GM10847 (cell line): ENCODE measurements around the gene SPPL2C.

Experiments used
- POLR2A ChIP-seq: IDR thresholded peaks from 2 replicates; pipeline ENCODE4 v1.6.1; 2011; ENCODE audit not compliant: insufficient read length; ENCODE audit errors: extremely low read depth

SPPL2C gene

DNA sequence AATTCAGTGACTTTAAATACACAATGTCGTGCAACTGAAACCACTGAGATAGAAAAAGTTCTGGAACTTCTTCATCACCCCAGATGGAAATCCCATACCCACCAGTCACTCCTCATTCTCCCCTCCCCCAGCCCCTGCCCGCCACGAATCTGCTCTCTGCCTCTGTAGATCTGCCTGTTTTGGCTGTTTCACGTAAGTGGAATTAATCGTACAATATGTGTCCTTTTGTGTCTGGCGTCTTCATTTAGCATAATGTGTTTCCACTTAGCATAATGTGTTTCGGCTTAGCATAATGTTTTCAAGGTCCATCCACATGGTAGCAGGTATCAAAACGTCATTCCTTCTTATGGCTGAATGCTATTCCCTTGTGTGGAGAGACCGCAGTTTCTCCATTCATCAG is 3.5 kb upstream of the SPPL2C start:
- TF ChIP-seq POLR2A = no peak

DNA sequence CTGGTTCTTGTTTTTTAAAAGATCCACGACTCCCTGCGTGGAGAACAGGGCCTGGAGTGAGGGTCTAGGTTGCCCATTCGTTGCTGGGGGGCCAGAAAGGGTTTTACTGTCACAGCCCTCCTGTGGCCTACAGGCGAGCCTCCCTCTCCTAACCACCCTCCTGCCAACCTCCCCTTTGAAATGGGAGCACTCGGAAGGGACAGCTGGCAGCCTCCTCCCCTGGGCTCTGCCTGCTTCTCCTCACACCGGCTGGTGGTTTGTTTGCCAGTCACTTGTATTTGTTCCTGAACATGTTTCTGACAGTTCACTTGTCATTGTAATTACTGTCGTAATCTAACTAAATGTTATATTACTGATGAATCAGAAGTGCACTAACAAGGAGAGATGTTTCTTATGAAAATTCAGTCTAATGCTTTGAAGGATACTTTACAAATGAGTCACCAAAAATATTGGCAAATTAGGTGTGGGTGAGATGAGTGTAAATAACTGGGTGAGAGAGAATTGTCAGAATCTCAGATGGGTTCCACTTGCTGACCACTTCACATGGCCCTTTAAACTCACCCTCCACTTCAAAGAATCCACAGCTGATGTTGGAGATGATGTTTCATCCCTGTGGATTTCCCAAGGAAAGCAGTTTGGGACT is 2.7 kb upstream of the SPPL2C start:
- no peak for TF ChIP-seq POLR2A

DNA sequence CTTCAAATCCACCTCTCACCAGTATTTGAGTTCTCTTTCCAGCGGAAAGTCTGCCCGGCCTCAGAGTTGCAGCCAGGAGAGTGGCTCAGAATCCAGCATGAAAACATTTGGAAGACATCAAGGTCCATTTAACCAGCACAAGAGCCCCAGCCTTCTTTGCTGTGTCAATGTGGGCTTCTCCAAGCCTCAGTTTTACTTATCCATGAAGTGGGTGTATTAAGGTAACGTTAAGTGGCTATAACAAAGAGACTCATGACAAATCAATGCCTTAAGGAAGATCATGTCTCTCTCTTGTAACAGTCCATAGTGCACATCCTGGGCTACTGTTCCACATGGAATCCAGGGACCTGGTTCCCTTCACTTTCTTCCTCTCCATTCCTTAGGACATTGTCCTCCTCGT is 959 bp upstream of the SPPL2C start:
- TF ChIP-seq POLR2A = no peak

DNA sequence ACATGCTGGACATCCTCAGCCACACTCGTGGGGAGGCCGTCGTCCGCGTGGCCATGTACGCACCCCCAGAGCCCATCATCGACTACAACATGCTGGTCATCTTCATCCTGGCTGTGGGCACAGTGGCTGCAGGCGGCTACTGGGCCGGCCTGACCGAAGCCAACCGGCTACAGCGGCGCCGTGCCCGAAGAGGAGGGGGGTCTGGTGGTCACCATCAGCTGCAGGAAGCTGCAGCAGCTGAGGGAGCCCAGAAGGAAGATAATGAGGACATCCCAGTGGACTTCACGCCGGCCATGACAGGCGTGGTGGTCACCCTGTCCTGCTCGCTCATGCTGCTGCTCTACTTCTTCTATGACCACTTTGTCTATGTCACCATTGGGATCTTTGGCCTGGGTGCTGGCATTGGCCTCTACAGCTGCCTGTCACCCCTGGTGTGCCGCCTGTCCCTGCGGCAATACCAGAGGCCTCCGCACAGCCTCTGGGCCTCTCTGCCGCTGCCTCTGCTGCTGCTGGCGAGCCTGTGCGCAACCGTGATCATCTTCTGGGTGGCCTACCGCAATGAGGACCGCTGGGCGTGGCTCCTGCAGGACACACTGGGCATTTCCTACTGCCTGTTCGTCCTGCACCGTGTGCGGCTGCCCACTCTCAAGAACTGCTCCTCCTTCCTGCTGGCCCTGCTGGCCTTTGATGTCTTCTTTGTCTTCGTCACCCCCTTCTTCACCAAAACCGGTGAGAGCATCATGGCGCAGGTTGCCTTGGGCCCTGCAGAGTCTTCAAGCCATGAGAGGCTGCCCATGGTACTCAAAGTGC is 900 bp downstream of the SPPL2C start:
- TF ChIP-seq POLR2A = no peak

DNA sequence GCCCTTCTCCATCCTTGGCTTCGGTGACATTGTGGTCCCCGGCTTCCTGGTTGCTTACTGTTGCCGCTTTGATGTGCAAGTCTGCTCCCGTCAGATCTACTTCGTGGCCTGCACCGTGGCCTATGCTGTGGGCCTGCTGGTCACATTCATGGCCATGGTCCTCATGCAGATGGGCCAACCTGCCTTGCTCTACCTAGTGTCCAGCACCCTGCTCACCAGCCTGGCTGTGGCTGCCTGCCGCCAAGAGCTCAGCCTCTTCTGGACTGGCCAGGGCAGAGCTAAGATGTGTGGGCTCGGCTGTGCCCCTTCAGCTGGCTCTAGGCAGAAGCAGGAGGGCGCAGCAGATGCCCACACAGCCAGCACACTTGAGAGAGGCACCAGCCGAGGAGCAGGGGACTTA is 1.5 kb downstream of the SPPL2C start:
- no peak for TF ChIP-seq POLR2A

DNA sequence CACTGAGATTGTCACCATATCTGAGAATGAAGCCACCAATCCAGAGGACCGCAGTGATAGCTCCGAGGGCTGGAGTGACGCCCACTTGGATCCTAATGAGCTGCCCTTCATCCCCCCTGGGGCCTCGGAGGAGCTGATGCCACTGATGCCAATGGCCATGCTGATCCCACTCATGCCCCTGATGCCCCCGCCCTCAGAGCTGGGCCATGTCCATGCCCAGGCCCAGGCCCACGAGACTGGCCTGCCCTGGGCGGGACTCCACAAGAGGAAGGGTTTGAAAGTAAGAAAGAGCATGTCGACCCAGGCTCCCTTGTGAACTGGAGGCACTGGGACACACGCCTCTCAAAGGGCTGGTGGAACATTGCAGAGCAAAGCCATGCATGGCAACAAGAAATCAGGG is 2.0 kb downstream of the SPPL2C start:
- TF ChIP-seq POLR2A = no peak

DNA sequence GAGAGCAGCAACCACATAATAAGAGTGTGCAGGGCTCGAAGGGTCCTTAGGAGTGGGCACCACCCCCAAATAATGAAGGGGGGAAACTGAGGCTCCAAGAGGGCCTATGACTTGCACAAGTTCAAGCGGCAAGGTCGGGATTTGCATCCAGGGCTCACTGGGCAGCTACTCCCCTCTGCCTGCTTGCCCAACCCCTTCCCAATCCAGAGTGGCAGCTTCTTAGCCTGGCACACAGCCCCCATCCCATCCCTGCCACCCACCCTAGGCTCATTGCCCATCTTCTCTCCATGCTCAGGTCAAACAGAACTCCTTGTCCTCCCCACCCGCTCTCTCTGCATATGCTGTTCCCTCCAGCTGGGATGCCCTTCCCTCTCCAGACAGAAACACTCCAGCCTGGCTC is 2.4 kb downstream of the SPPL2C start:
- TF ChIP-seq POLR2A = no peak

DNA sequence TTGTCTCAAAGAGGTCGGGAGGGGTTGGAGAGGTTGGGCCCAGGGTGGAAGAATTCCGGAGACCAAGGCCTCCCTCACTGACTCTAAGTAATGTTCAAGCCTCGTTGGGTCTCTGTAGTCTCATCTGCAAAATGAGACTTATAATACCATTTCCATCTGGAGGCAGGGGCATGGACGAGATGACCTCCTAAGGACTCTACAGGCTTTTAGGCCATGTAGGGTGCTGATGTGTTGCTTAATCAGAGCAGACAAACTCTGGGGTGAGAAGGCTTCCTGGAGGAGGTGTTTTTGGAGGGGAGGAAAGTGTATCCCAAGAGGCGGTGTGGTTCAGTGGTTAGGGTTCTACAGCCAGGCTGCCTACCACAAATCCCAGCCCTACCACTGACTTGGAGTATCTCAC is 3.1 kb downstream of the SPPL2C start:
- no peak for TF ChIP-seq POLR2A

DNA sequence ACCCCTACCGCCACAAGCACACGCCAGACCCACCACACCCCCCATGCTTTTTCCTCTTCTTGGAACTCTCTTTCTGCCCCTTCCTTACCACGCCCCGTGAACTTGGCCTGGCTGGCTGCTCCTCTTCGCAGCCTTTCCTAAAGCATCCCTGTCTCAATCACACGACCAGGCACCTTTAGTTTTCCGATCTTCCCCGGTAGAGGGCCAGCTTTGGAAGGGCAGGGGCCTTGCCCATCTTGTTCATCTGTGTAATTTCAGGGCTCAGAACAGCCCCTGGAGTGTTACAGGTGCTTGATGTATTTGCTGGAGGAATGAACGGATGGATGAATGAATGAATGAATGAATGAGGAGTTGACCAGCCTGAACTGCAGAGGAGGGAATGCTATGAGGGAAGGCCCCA is 3.7 kb downstream of the SPPL2C start:
- TF ChIP-seq POLR2A = no peak

DNA sequence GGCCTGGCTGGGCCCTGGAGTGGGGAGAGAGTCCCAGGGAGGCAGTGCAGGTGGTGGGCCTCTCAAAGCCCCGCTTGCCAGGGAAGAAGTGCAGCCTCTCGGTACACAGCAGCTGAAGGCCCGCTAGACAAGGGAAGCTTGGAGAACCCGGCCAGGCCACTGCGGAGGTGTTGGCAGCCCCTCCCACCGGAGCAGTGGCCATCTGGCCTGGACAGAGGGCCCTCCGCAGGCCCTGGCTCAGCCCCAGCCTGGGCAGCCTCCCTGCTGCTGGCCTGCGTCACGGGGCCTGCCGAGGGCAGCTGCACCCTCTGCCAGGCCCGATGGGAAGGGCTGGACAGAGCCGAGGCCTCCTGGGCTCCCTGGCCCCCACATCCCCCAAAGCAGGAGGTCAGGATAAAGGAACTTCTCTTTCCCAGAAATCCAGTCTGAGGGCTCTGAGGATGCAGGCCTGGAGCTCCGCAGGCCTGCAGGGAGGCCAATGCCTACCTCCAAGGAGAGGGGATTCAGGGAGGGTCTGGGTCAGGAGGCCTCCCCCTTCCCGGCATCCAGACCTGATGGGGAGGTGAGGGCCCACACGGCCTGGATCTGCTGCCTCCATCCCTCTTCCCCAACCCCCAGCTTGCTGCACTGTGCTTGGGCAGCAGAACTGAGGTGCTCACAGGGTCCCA is 4.3 kb downstream of the SPPL2C start:
- no peak for TF ChIP-seq POLR2A

DNA sequence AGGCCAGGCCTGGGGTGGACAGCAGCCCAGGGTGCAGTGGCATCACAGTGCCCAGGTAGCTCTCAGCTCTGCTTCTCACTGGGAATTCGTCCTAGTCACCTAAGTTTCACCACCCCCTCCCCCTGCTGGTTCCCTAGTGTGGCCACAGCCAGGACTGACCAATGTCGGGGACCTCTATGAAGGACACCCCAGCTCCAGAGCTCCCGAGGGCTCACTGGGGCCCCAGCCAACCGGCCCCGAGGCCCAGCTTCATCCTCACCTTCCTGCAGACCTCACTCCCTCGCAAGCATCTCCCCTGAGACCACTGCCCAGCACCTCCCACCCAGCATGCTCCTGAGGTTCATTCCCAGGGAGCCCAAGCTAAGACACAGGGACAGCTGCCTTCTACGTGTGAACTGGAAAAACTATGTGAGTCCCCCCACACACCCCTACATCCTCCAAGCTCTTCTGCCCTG is 4.9 kb downstream of the SPPL2C start:
- TF ChIP-seq POLR2A = no peak

DNA sequence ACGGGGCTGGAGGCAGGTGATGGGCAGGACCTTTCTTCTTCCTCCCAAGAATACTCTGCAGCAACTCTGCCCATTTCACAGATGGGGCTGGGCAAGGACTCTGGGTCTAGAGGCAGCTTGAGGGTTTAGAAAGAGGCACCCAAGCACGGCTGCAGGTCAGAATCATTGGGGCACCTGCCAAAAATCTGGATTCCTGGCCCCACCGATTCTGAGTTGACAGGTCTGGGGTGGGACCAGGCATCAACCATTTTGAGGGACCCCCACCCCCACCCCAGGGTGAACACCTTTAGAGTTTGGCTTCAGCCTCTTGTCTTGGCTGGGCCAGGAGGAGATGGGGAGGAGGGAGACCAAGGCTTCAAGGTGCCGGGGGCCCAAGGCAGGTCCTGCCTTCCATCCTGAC is 5.3 kb downstream of the SPPL2C start:
- no peak for TF ChIP-seq POLR2A

DNA sequence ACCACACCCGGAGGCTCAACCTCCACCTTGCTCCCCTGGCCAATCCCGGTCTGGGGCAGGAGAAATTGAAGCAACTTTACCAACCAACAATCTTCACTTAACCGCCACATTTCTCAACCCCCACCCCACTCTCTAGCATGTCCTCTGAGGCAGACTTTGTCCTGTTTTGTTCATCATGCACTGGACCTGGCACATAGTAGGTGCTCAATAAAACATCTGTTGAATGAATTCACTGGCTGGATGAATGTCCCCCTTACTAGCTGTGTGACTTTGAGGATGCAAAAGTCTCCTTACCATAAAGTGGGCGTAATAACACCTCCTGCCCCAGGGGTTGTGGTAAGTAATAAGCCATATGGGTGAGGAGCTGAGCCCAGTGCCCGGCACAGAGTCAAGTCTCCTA is 5.8 kb downstream of the SPPL2C start:
- no peak for TF ChIP-seq POLR2A

DNA sequence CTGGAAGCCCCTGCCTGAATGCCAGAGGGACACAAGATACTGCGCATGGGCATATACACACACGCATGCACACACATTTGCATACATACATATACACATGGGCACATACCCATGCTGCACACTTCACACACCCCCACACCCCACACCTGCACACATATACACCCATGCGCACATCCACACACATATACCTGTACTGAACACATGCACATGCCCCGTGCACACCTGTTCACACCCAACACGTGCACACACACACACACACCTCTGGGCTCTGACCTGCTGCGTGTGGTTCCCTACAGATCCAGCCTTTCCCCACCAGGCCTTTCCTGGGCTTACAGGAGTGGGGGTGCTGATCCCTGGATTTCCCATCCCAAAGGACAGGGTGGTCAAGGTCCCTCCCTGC is 6.3 kb downstream of the SPPL2C start:
- TF ChIP-seq POLR2A = no peak

DNA sequence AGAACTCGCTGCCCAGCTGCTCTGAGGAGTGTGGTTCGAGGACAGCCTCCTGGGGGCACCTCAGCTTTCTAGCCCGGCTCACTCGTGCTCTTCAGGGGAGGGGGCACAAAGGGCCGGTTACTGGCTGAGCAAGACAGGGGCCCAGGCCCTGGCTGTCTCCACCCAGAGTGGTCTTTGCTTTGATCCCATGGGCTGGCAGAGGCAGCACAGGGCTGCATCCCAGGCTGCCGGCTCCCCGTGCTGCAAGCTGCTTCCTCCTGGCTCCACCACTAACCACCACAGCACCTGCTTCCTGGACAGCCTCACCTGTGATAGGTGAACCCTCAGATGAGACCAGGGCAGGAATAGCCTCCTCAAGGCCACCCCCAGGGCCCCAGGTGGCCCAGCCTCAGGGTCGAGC is 6.8 kb downstream of the SPPL2C start:
- TF ChIP-seq POLR2A = no peak

DNA sequence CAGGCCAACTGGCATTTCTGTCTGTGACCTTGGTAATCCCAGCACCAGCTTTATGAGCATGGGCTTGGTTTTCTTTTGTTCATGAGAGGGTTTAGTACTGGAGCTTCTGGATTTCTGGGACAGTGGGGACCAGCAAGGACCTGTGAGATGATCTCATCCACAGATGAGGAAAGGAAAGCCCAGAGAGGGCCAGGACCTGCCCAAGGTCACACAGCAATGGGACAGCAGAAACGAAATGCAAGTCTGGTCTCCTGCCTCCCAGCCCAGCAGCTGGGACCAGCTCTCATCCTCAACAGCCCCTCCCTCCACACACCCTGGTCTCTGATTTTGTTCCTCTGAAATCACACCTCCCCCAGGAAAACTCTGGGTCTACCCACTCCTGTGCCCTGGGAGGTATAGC is 7.2 kb downstream of the SPPL2C start:
- TF ChIP-seq POLR2A = no peak

DNA sequence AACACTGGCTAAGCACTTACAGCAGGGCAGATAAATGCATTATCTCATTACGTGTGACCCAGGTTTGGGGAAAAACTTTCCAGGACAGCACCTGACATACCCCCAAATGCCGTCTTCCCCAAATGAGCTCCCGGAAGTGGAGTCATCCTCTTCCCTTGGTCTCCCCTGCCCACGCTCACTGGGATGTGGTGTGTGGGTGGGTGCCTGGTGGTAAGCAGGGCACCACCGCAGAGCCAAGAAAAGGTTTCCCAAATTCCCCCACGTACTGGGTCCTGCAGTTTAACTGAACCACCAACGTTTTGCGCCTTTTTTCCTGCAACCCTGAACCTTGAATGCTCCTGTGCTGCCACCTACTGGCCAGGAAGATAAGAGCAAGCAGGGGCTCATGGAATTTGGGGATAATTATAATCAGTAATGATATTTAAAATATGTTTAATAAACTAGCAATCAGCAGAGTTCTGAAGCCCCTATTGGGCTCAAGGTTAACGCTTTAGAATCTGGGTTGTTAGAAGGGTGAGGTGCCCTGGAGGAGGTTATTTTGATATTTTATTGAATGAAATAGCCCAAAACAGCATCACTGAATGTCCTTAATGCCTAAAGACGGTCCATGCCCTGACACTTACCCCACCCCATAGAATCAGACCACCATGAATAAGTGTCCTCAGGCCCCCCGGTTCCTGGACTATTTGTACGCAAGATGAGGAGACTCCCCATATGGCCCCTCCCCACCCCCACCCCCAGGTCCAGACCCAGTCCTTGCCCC is 8.0 kb downstream of the SPPL2C start:
- TF ChIP-seq POLR2A = no peak
